Stimulated activated CD8-positive, alpha-beta memory T cell treated with anti-CD3 and anti-CD28 coated beads, Interleukin-15, amount 100 ng/mL, for 1 hour (primary cell): Measurements from ENCODE around the gene DNAJC5.

Source experiments
- DNase-seq: peaks from one replicate; pipeline ENCODE4 v3.0.0-alpha.2; 2020; ENCODE audit warnings: low read depth

The DNAJC5 gene

DNA sequence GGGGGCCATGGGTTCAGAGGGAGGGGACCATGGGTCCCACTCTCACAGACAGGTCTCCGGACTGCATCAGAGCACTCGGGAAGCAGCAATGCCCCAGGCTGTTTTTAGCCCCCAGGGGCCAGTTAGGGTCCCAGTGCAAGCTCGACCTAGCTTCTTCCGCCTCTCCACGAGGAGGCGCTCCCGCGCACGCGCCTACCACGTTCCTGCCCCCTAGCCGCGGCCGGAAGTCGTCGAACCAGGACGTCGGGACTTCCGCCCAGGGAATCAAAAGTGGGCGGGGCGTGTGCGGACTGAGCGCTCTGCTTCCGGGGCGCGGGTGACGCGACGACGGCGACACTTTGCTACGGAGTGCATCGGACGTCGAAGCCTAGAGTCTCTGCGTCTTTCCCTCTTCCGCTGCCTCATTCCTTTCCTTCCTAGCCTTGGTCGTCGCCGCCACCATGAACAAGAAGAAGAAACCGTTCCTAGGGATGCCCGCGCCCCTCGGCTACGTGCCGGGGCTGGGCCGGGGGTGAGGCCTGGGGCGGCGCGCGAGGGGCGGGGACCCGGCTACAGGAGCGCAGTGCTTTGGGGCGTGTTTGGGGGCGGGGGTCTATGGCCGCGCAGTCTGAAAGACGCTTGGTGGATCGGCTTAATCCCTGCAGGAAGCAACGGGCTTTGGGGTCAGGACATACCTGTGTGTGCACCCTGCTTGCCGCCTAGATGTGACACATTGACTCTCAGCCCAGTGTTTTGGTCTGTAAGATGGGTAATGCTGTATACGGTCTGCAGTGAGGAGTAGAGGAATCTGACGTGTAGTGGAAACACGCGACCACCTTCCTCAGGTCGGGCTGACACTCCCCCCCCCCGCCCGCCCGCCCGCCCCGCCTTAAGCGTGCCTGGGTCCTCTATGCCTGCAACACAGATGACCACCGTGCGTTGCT is 86.1 kb downstream of the DNAJC5 start, which contains the start of gene PRPF6:
TSS of gene PRPF6 (plus strand) at position 327 of the 923 bp plus-strand sequence. CDS start at position 441, 114 bp downstream.
- peak; percentile 86 for DNase-seq

DNA sequence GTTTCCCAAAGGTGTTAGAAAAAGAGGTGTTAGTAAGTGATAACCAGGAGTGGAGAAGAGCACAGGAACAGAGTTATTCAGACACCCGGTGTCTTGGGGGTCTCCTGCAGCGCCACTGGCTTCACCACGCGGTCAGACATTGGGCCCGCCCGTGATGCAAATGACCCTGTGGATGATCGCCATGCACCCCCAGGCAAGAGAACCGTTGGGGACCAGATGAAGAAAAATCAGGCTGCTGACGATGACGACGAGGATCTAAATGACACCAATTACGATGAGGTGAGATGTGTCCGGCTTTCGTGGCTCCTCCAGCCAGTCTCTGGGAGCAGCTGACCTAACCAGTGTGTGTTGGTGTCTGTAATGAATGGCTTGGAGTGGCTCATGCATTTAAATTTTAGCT is 88.0 kb downstream of the DNAJC5 start:
- no peak for DNase-seq
